Neuronal stem cell (in vitro differentiated cells): ENCODE data around the gene MXD3.
A peak's percentile ranks its signal among the peaks of the same experiment; 100 is the strongest.

ENCODE experiments used
- DNase-seq: peaks from one replicate; pipeline ENCODE4 v3.0.0-alpha.2; 2013; ENCODE audit warnings: low spot score
- H2AFZ ChIP-seq: one replicate; pipeline ENCODE4 v1.6.1; 2013; ENCODE audit warnings: mild to moderate bottlenecking, low read length, inconsistent platforms
- H2AK5ac ChIP-seq: 2 replicates; pipeline ENCODE4 v1.6.1; 2013; ENCODE audit warnings: low read depth, mild to moderate bottlenecking, inconsistent platforms, low read length, moderate library complexity, mixed read lengths
- H2BK120ac ChIP-seq: 2 replicates; pipeline ENCODE4 v1.6.1; 2013; ENCODE audit warnings: low read depth, mild to moderate bottlenecking, inconsistent platforms, low read length, moderate library complexity, mixed read lengths
- H2BK12ac ChIP-seq: one replicate; pipeline ENCODE4 v1.6.1; 2013; ENCODE audit warnings: low read length, inconsistent platforms
- H2BK15ac ChIP-seq: 2 replicates; pipeline ENCODE4 v1.6.1; 2013; ENCODE audit warnings: mild to moderate bottlenecking, low read length, inconsistent platforms, mixed read lengths
- H2BK5ac ChIP-seq: one replicate; pipeline ENCODE4 v1.6.1; 2013; ENCODE audit warnings: inconsistent platforms, mild to moderate bottlenecking, low read length, moderate library complexity
- H3K14ac ChIP-seq: one replicate; pipeline ENCODE4 v1.6.1; 2013; ENCODE audit warnings: low read length, inconsistent platforms
- H3K18ac ChIP-seq: 2 replicates; pipeline ENCODE4 v1.6.1; 2013; ENCODE audit warnings: low read length, inconsistent platforms
- H3K23ac ChIP-seq: 2 replicates; pipeline ENCODE4 v1.6.1; 2013; ENCODE audit warnings: low read depth, mild to moderate bottlenecking, mixed read lengths, low read length, inconsistent platforms; ENCODE audit not compliant: poor library complexity
- H3K27ac ChIP-seq: replicated peaks from 3 replicates; pipeline ENCODE4 v1.5.1; 2013; ENCODE audit warnings: low read length, inconsistent platforms
- H3K27me3 ChIP-seq, 3 experiments: 2 replicates each; pipeline ENCODE4 v1.6.1; 2013; ENCODE audit warnings: low read length in 3 of 3, mild to moderate bottlenecking in 2 of 3, inconsistent platforms in 1 of 3, low read depth in 1 of 3, mixed read lengths in 1 of 3, moderate library complexity in 1 of 3; ENCODE audit not compliant: control insufficient read depth in 3 of 3, insufficient read depth in 3 of 3
- H3K36me3 ChIP-seq, 2 donors: replicated peaks in 1 of 2; 2 replicates each; pipeline ENCODE4 v1.6.1; 2013; ENCODE audit warnings: low read length in 2 of 2; ENCODE audit not compliant: control insufficient read depth in 2 of 2, insufficient read depth in 2 of 2
- H3K4ac ChIP-seq: 2 replicates; pipeline ENCODE4 v1.6.1; 2013; ENCODE audit warnings: inconsistent platforms, mild to moderate bottlenecking, low read length, moderate library complexity
- H3K4me1 ChIP-seq, 2 donors: 1 replicate in 1 of 2; 2 replicates in 1 of 2; pipeline ENCODE4 v1.6.1; 2013; ENCODE audit warnings: low read length in 2 of 2, low read depth in 1 of 2; ENCODE audit not compliant: control insufficient read depth in 2 of 2, insufficient read depth in 1 of 2
- H3K4me2 ChIP-seq: one replicate; pipeline ENCODE4 v1.6.1; 2013; ENCODE audit warnings: mild to moderate bottlenecking, low read length, inconsistent platforms; ENCODE audit not compliant: insufficient read depth, poor library complexity, severe bottlenecking
- H3K4me3 ChIP-seq, 2 donors: 2 replicates each; pipeline ENCODE4 v1.5.1; 2013; ENCODE audit warnings: low read length in 2 of 2, mild to moderate bottlenecking in 2 of 2, inconsistent platforms in 1 of 2, moderate library complexity in 1 of 2
- H3K79me1 ChIP-seq: one replicate; pipeline ENCODE4 v1.6.1; 2013; ENCODE audit warnings: low read depth, mild to moderate bottlenecking, inconsistent platforms, low read length, moderate library complexity
- H3K9ac ChIP-seq: one replicate; pipeline ENCODE4 v1.6.1; 2013; ENCODE audit warnings: mild to moderate bottlenecking, low read depth, low read length, inconsistent platforms; ENCODE audit not compliant: poor library complexity
- H3K9me3 ChIP-seq, 2 donors: replicated peaks in 1 of 2; 2 replicates each; pipeline versions ENCODE3 to v1.6.1; 2013; ENCODE audit warnings: low read length in 2 of 2, mild to moderate bottlenecking in 2 of 2, inconsistent platforms in 1 of 2, low read depth in 1 of 2, mixed read lengths in 1 of 2, moderate library complexity in 1 of 2; ENCODE audit not compliant: control insufficient read depth in 2 of 2, insufficient read depth in 1 of 2
- H4K8ac ChIP-seq: one replicate; pipeline ENCODE4 v1.6.1; 2013; ENCODE audit warnings: low read depth, mild to moderate bottlenecking, inconsistent platforms, low read length, moderate library complexity
- H4K91ac ChIP-seq: one replicate; pipeline ENCODE4 v1.6.1; 2013; ENCODE audit warnings: low read length, low read depth, mild to moderate bottlenecking, inconsistent platforms; ENCODE audit not compliant: poor library complexity
- WGBS, 2 donors: extraction: QIAGEN DNeasy Blood & Tissue Kit; methylation state at CpG; one replicate each; pipeline ENCODE4 v1.1.7; 2013; ENCODE audit warnings: missing lambda C conversion rate in 2 of 2, mixed read lengths in 1 of 2; ENCODE audit not compliant: insufficient read length in 2 of 2, insufficient replicate concordance in 1 of 2; ENCODE audit errors: extremely low coverage in 2 of 2; 5-methylcytosine and 5-hydroxymethylcytosine counted together

Gene MXD3

GRCh38 chr5:177353093-177353492 lies 41.4 kb upstream of the MXD3 start:
- Histone ChIP-seq H3K9me3 (no peaks in the 10 kb centered on the region), H3K18ac (no peak overlapping the region), H3K27me3 (peaks cover 0 to 12% (median 0%) of the 10 kb centered on the region in 3 experiments), H3K4me3 (no peak overlapping the region), H3K4me1 (peaks cover 8 to 23% of the 10 kb centered on the region in 2 donors), H2AK5ac (no peak overlapping the region), H3K4ac (no peak overlapping the region), H2BK5ac (no peak overlapping the region), H2AFZ (no peak overlapping the region), H3K36me3 (peaks cover 4 to 15% of the 10 kb centered on the region in 2 donors), H3K79me1 (peaks cover 11% of the 10 kb centered on the region), H3K27ac (no peak overlapping the region), H2BK15ac (no peak overlapping the region), H3K23ac (no peak overlapping the region), H3K14ac (no peak overlapping the region), H2BK12ac (no peak overlapping the region), H2BK120ac (no peak overlapping the region), H3K9ac (no peak overlapping the region), H4K91ac (no peak overlapping the region), H4K8ac (no peak overlapping the region), H3K4me2 (no peak overlapping the region)
- no CpG with 5 or more reads among the region's 5 CpGs for WGBS, 2 donors
- no peak for DNase-seq

GRCh38 chr5:177351392-177352329 lies 40.0 kb upstream of the MXD3 start, which contains the start of gene LMAN2:
Gene LMAN2, minus strand, starts transcription at chr5:177351668. Its CDS starts 21 bp downstream, at chr5:177351647.
- Histone ChIP-seq H2AK5ac (peak within 1 kb of the TSS; percentile 72), H2BK15ac (peak within 1 kb of the TSS; percentile 94), H4K91ac (no peak within 1 kb of the TSS), H2BK5ac (peak within 1 kb of the TSS; percentile 97), H3K4me2 (peak within 1 kb of the TSS; percentile 97), H2BK120ac (no peak within 1 kb of the TSS), H3K27ac (peak within 1 kb of the TSS; percentile 96), H3K4me1 (peaks cover 8 to 9% of the 10 kb centered on the region in 2 donors), H2BK12ac (no peak within 1 kb of the TSS), H3K27me3 (peaks cover 0 to 3% (median 0%) of the 10 kb centered on the region in 3 experiments), H3K79me1 (peaks cover 11% of the 10 kb centered on the region), H3K9me3 (no peaks in the 10 kb centered on the region), H4K8ac (peak within 1 kb of the TSS; percentile 66), H3K9ac (peak within 1 kb of the TSS; percentile 96), H3K4ac (peak within 1 kb of the TSS; percentile 8), H3K4me3 (peak within 1 kb of the TSS; percentile 64 to 81), H3K18ac (peak within 1 kb of the TSS; percentile 100), H2AFZ (peak within 1 kb of the TSS; percentile 99), H3K14ac (no peak within 1 kb of the TSS), H3K23ac (peak within 1 kb of the TSS; percentile 1), H3K36me3 (peaks cover 4 to 27% of the 10 kb centered on the region in 2 donors)
- WGBS, 2 donors: no CpG with 5 or more reads among the region's 55 CpGs
- DNase-seq: peak; percentile 91

GRCh38 chr5:177350776-177351391 lies 39.2 kb upstream of the MXD3 start:
- Histone ChIP-seq H3K4me2 (peak overlapping the region; percentile 97), H3K4me3 (peak overlapping the region; percentile 64 to 81), H2BK15ac (no peak overlapping the region), H3K18ac (peak overlapping the region; percentile 84), H3K4ac (peak overlapping the region; percentile 8), H3K36me3 (peaks cover 4 to 31% of the 10 kb centered on the region in 2 donors), H4K8ac (peak overlapping the region; percentile 66), H2AK5ac (peak overlapping the region; percentile 72), H3K14ac (no peak overlapping the region), H3K9me3 (no peaks in the 10 kb centered on the region), H3K9ac (peak overlapping the region; percentile 96), H2BK5ac (peak overlapping the region; percentile 97), H2BK12ac (no peak overlapping the region), H2BK120ac (no peak overlapping the region), H2AFZ (peak overlapping the region; percentile 99), H3K79me1 (peaks cover 11% of the 10 kb centered on the region), H3K27ac (no peak overlapping the region), H3K27me3 (peaks cover 0 to 1% (median 0%) of the 10 kb centered on the region in 3 experiments), H3K23ac (peak overlapping the region; percentile 1), H3K4me1 (peaks cover 8 to 9% of the 10 kb centered on the region in 2 donors), H4K91ac (no peak overlapping the region)
- no CpG with 5 or more reads among the region's 19 CpGs for WGBS, 2 donors
- DNase-seq: no peak

GRCh38 chr5:177349762-177350161 lies 38.1 kb upstream of the MXD3 start:
- Histone ChIP-seq H3K9ac (no peak overlapping the region), H4K91ac (no peak overlapping the region), H3K23ac (no peak overlapping the region), H2AFZ (no peak overlapping the region), H3K4me2 (peak overlapping the region; percentile 28), H2AK5ac (no peak overlapping the region), H3K36me3 (peaks cover 4 to 39% of the 10 kb centered on the region in 2 donors), H3K4ac (no peak overlapping the region), H2BK15ac (no peak overlapping the region), H3K4me3 (peak overlapping the region in 1 of 2 donors; percentile 64), H4K8ac (no peak overlapping the region), H3K9me3 (no peaks in the 10 kb centered on the region), H3K14ac (no peak overlapping the region), H2BK120ac (no peak overlapping the region), H2BK12ac (no peak overlapping the region), H3K79me1 (peaks cover 11% of the 10 kb centered on the region), H3K4me1 (peaks cover 8 to 9% of the 10 kb centered on the region in 2 donors), H3K18ac (no peak overlapping the region), H2BK5ac (no peak overlapping the region), H3K27me3 (no peaks in the 10 kb centered on the region), H3K27ac (no peak overlapping the region)
- DNase-seq: no peak
- WGBS, 2 donors: no CpG with 5 or more reads among the region's 5 CpGs
